Gastrocnemius medialis (tissue), 4 donors: ENCODE results near the gene OR10K1. TPM values are rescaled to one million over a fixed set of nuclear protein-coding genes. Genes with fewer than 3 reads are reported as not detected.

Source experiments
- ATAC-seq, 2 donors: fragments of 150-250 bp; one replicate each; pipeline ENCODE4 v1.9.1; 2016
- DNase-seq, 2 donors: peaks; one replicate each; pipeline ENCODE4 v3.0.0-alpha.2; 2019
- H3K27ac ChIP-seq, 4 donors: fragments of 200-600 bp; sonication (generic); 1 replicate in 1 of 4; 2 replicates in 3 of 4; pipeline ENCODE4 v1.5.1; 2016 to 2018; ENCODE audit warnings: mild to moderate bottlenecking in 2 of 4, moderate library complexity in 1 of 4
- H3K27me3 ChIP-seq, 3 donors: fragments of 200-600 bp; sonication (generic) in 2 of 3; 1 replicate in 1 of 3; 2 replicates in 2 of 3; pipeline versions ENCODE4 v1.5.1 to v1.6.0; 2016 to 2019; ENCODE audit warnings: mild to moderate bottlenecking in 1 of 3, moderate library complexity in 1 of 3
- H3K36me3 ChIP-seq, 2 donors: fragments of 200-600 bp; sonication (generic) in 1 of 2; one replicate each; pipeline ENCODE4 v1.5.1; 2017 to 2018
- H3K4me1 ChIP-seq, 2 donors: fragments of 200-600 bp; sonication (generic) in 1 of 2; one replicate each; pipeline ENCODE4 v1.5.1; 2016 to 2017; ENCODE audit warnings: mild to moderate bottlenecking in 2 of 2
- H3K4me3 ChIP-seq, 4 donors: fragments of 200-600 bp; sonication (generic) in 3 of 4; 1 replicate in 1 of 4; 2 replicates in 3 of 4; pipeline ENCODE4 v1.5.1; 2016 to 2019; ENCODE audit warnings: mild to moderate bottlenecking in 2 of 4
- H3K9me3 ChIP-seq, 3 donors: fragments of 200-600 bp; sonication (generic) in 2 of 3; 1 replicate in 1 of 3; 2 replicates in 2 of 3; pipeline ENCODE4 v1.5.1; 2016 to 2019
- POLR2A ChIP-seq, 2 donors: fragments of 450-650 bp; IDR thresholded peaks; one replicate each; pipeline ENCODE4 v1.6.1; 2017; ENCODE audit warnings: antibody characterized with exemption in 2 of 2, mild to moderate bottlenecking in 2 of 2, moderate library complexity in 2 of 2
- in situ Hi-C, 4 donors: fragments of 200-750 bp; cut with MboI; loops; one replicate each; pipeline versions ENCODE4 v1.15.0 to v1.8.0; 2017; ENCODE audit warnings: low sequenced_read_pairs in 4 of 4
- intact Hi-C: fragments of 100-400 bp; cut with DNase I; formaldehyde crosslinking; loops from one replicate; pipeline ENCODE4 v1.15.1; 2023; ENCODE audit warnings: low total_unique reads
- total RNA-seq, 4 donors: library from RNA; depleted of rRNA; stranded (reverse); fragments of >200 nt; gene quantifications; one replicate each; pipeline versions ENCODE4 v1.1.0 to v1.2.3, GENCODE V29; 2016
- TF ChIP-seq, protein P1 (sequence below), 5 experiments: fragments of 450-650 bp in 3 of 5; fragments of 200-600 bp in 2 of 5; sonication (generic) in 2 of 5; IDR thresholded peaks in 4 of 5; conservative IDR thresholded peaks in 1 of 5; 1 replicate in 4 of 5; 2 replicates in 1 of 5; pipeline ENCODE4 v1.5.1; 2016 to 2019; ENCODE audit warnings: antibody characterized with exemption in 5 of 5, mild to moderate bottlenecking in 3 of 5, moderate library complexity in 3 of 5

The OR10K1 gene
- total RNA-seq, 4 donors from 2014 or later = not detected

- no peak for DNase-seq
- intact Hi-C loops = no loop called here
- in situ Hi-C loops = no loop called here
- Histone ChIP-seq H3K36me3 (no peaks in the 10 kb centered on the region), H3K9me3 (no peaks in the 10 kb centered on the region), H3K27ac (no peak overlapping the region), H3K4me1 (no peaks in the 10 kb centered on the region), H3K27me3 (no peaks in the 10 kb centered on the region), H3K4me3 (no peak overlapping the region)
- ATAC-seq = no peak
- TF ChIP-seq, protein P1, sequence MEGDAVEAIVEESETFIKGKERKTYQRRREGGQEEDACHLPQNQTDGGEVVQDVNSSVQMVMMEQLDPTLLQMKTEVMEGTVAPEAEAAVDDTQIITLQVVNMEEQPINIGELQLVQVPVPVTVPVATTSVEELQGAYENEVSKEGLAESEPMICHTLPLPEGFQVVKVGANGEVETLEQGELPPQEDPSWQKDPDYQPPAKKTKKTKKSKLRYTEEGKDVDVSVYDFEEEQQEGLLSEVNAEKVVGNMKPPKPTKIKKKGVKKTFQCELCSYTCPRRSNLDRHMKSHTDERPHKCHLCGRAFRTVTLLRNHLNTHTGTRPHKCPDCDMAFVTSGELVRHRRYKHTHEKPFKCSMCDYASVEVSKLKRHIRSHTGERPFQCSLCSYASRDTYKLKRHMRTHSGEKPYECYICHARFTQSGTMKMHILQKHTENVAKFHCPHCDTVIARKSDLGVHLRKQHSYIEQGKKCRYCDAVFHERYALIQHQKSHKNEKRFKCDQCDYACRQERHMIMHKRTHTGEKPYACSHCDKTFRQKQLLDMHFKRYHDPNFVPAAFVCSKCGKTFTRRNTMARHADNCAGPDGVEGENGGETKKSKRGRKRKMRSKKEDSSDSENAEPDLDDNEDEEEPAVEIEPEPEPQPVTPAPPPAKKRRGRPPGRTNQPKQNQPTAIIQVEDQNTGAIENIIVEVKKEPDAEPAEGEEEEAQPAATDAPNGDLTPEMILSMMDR (IDR thresholded peaks at IDR 0.05 in 4 of 5, conservative IDR thresholded peaks at IDR 0.05 in 1 of 5) = no peak
- no peak for TF ChIP-seq POLR2A (IDR thresholded peaks at IDR 0.05)
These were observed 48.0 kb downstream of the OR10K1 start for GRCh38 chr1:158509471-158510156.

- no peaks in the 10 kb centered on the region for H3K27me3 ChIP-seq
- H3K4me3 ChIP-seq = no peak overlapping the region
- H3K4me1 ChIP-seq = no peaks in the 10 kb centered on the region
- H3K36me3 ChIP-seq = no peaks in the 10 kb centered on the region
- intact Hi-C loops (no loop called here), in situ Hi-C loops (no loop called here)
- no peak for ATAC-seq
- H3K27ac ChIP-seq = no peak overlapping the region
- H3K9me3 ChIP-seq = no peaks in the 10 kb centered on the region
- TF ChIP-seq, protein P1 (IDR thresholded peaks at IDR 0.05 in 4 of 5, conservative IDR thresholded peaks at IDR 0.05 in 1 of 5) = no peak
- TF ChIP-seq POLR2A (IDR thresholded peaks at IDR 0.05) = no peak
- DNase-seq = no peak
These were observed 55.3 kb downstream of the OR10K1 start for GRCh38 chr1:158516966-158517365.

Other genes with a start within 250 kb of the OR10K1 start
- gene CD1A, start 207.4 kb upstream of the OR10K1 start, total RNA-seq = not detected
- gene CD1C, start 171.9 kb upstream of the OR10K1 start, total RNA-seq = under 1 TPM in 1 of 4 donors, not detected in 3; 0.35 TPM
- gene CD1B, start 130.3 kb upstream of the OR10K1 start, total RNA-seq = not detected
- not detected for gene CD1E, start 107.9 kb upstream of the OR10K1 start, total RNA-seq
- gene OR10T2, start 62.4 kb upstream of the OR10K1 start, total RNA-seq = not detected
- not detected for gene OR10K2, start 35.6 kb upstream of the OR10K1 start, total RNA-seq
- not detected for gene OR10R2, start 10.4 kb downstream of the OR10K1 start, total RNA-seq
- gene OR6Y1, start 92.6 kb downstream of the OR10K1 start, total RNA-seq = not detected
- not detected for gene OR6P1, start 108.7 kb downstream of the OR10K1 start, total RNA-seq
- not detected for gene OR10X1, start 118.1 kb downstream of the OR10K1 start, total RNA-seq
- not detected for gene OR10Z1, start 143.4 kb downstream of the OR10K1 start, total RNA-seq
- gene SPTA1, start 224.9 kb downstream of the OR10K1 start, total RNA-seq = under 1 TPM in 2 of 4 donors, not detected in 2; 0.02 to 0.03 TPM
- not detected for gene OR6K2, start 238.8 kb downstream of the OR10K1 start, total RNA-seq